ENCODE data around the gene STAM.

The STAM gene

DNA sequence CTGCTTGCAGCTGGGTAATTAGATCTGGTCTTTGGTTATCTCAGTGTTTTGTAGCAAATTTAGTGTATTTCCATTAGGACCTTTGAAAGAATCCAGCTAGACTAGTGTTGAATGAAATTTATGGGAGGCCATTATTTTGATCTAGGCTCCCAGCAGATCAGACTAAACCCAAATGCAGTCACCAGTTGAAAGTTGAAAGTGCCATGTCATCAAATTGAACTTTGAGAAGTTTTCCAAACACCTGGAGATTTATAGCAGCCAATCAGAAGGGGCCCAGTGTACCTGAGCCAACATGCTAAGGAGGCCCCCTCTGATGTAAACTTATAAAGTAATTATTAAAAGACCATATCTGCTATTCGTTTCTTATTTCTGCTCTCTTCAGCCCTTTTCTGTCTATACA is 96.7 kb downstream of the STAM start:
- CTCF ChIA-PET: no interaction called here
- H3K9me3 ChIP-seq (ENCODE audit: control insufficient read depth, insufficient read depth, low read depth, low read length): no peaks in the 10 kb centered on the region
- POLR2A ChIA-PET: no interaction called here
- H3K36me3 ChIP-seq (ENCODE audit: control insufficient read depth in 2 of 2, insufficient read depth in 1 of 2, low read length in 2 of 2): no peaks in the 10 kb centered on the region
- no peak overlapping the region for H3K4me3 ChIP-seq (ENCODE audit: low read depth, low read length)
- no peak overlapping the region for H3K27ac ChIP-seq (ENCODE audit: extremely low read depth, low read depth, low read length)
- TF ChIP-seq ZNF211 (tag by site-specific recombination; IDR thresholded peaks at IDR 0.05; ENCODE audit: low read depth) (no peak), ZNF521 (tag by site-specific recombination; IDR thresholded peaks at IDR 0.05) (no peak), ZEB2 (tag by site-specific recombination; IDR thresholded peaks at IDR 0.05) (no peak), ZBTB8A (tag by site-specific recombination; IDR thresholded peaks at IDR 0.05) (no peak), ZNF529 (tag by site-specific recombination; IDR thresholded peaks at IDR 0.05; ENCODE audit: insufficient replicate concordance) (no peak)
- no peaks in the 10 kb centered on the region for H3K4me1 ChIP-seq (ENCODE audit: control insufficient read depth, insufficient read depth, low read length)

DNA sequence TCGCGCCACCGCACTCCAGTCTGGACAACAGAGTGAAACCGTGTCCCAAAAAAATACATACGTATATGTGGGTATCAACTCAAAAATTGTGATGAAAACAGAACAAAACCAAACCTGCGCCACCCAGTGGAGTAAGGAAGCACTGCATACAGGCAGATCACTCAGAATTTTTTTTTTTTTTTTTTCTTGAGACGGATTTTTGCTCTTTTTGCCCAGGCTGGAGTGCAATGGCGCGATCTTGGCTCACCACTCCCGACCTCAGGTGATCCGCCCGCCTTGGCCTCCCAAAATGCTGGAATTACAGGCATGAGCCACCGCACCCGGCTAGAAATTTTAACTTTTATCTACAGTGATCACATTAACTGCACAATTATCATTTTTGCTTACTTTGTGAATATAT is 99.0 kb downstream of the STAM start:
- H3K36me3 ChIP-seq (ENCODE audit: control insufficient read depth in 2 of 2, insufficient read depth in 1 of 2, low read length in 2 of 2): no peaks in the 10 kb centered on the region
- ChIA-PET POLR2A (no interaction called here), CTCF (interaction anchor here (0.6 to 1.6 kb wide), 17 partner anchors 14 to 849 kb away, joined by 3 to 7 read pairs (median 3); partner anchors contain the start of gene STAM)
- no peak overlapping the region for H3K4me3 ChIP-seq (ENCODE audit: low read depth, low read length)
- H3K27ac ChIP-seq (ENCODE audit: extremely low read depth, low read depth, low read length): no peak overlapping the region
- H3K9me3 ChIP-seq (ENCODE audit: control insufficient read depth, insufficient read depth, low read depth, low read length): no peaks in the 10 kb centered on the region
- no peaks in the 10 kb centered on the region for H3K4me1 ChIP-seq (ENCODE audit: control insufficient read depth, insufficient read depth, low read length)
- TF ChIP-seq, protein P1, sequence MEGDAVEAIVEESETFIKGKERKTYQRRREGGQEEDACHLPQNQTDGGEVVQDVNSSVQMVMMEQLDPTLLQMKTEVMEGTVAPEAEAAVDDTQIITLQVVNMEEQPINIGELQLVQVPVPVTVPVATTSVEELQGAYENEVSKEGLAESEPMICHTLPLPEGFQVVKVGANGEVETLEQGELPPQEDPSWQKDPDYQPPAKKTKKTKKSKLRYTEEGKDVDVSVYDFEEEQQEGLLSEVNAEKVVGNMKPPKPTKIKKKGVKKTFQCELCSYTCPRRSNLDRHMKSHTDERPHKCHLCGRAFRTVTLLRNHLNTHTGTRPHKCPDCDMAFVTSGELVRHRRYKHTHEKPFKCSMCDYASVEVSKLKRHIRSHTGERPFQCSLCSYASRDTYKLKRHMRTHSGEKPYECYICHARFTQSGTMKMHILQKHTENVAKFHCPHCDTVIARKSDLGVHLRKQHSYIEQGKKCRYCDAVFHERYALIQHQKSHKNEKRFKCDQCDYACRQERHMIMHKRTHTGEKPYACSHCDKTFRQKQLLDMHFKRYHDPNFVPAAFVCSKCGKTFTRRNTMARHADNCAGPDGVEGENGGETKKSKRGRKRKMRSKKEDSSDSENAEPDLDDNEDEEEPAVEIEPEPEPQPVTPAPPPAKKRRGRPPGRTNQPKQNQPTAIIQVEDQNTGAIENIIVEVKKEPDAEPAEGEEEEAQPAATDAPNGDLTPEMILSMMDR (tag by site-specific recombination; IDR thresholded peaks at IDR 0.05): peak; percentile 48
- TF ChIP-seq ZBTB17 (tag by site-specific recombination; IDR thresholded peaks at IDR 0.05) (peak; percentile 55; the same call in 1 of the 2 replicates), ZNF335 (tag by site-specific recombination; conservative IDR thresholded peaks at IDR 0.05) (peak; percentile 7; the same call in 1 of the 2 replicates), GLI4 (tag by site-specific recombination; IDR thresholded peaks at IDR 0.05) (no peak), ZNF660 (tag by site-specific recombination; IDR thresholded peaks at IDR 0.05) (0 out of 2 replicates have a peak, but pooled peaks have one; percentile 45), FEZF1 (tag by site-specific recombination; IDR thresholded peaks at IDR 0.05) (peak; percentile 53; the same call in 1 of the 2 replicates), ZNF2 (tag by site-specific recombination; IDR thresholded peaks at IDR 0.05) (0 out of 2 replicates have a peak, but pooled peaks have one; percentile 43), ZNF654 (tag by site-specific recombination; IDR thresholded peaks at IDR 0.05; ENCODE audit: low read depth) (peak; percentile 55), ZNF707 (tag by site-specific recombination; IDR thresholded peaks at IDR 0.05) (no peak)
- TF ChIP-seq, protein P2, sequence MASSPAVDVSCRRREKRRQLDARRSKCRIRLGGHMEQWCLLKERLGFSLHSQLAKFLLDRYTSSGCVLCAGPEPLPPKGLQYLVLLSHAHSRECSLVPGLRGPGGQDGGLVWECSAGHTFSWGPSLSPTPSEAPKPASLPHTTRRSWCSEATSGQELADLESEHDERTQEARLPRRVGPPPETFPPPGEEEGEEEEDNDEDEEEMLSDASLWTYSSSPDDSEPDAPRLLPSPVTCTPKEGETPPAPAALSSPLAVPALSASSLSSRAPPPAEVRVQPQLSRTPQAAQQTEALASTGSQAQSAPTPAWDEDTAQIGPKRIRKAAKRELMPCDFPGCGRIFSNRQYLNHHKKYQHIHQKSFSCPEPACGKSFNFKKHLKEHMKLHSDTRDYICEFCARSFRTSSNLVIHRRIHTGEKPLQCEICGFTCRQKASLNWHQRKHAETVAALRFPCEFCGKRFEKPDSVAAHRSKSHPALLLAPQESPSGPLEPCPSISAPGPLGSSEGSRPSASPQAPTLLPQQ (tag by site-specific recombination; IDR thresholded peaks at IDR 0.05): no peak
- TF ChIP-seq, protein P3, sequence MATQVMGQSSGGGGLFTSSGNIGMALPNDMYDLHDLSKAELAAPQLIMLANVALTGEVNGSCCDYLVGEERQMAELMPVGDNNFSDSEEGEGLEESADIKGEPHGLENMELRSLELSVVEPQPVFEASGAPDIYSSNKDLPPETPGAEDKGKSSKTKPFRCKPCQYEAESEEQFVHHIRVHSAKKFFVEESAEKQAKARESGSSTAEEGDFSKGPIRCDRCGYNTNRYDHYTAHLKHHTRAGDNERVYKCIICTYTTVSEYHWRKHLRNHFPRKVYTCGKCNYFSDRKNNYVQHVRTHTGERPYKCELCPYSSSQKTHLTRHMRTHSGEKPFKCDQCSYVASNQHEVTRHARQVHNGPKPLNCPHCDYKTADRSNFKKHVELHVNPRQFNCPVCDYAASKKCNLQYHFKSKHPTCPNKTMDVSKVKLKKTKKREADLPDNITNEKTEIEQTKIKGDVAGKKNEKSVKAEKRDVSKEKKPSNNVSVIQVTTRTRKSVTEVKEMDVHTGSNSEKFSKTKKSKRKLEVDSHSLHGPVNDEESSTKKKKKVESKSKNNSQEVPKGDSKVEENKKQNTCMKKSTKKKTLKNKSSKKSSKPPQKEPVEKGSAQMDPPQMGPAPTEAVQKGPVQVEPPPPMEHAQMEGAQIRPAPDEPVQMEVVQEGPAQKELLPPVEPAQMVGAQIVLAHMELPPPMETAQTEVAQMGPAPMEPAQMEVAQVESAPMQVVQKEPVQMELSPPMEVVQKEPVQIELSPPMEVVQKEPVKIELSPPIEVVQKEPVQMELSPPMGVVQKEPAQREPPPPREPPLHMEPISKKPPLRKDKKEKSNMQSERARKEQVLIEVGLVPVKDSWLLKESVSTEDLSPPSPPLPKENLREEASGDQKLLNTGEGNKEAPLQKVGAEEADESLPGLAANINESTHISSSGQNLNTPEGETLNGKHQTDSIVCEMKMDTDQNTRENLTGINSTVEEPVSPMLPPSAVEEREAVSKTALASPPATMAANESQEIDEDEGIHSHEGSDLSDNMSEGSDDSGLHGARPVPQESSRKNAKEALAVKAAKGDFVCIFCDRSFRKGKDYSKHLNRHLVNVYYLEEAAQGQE (tag by site-specific recombination; IDR thresholded peaks at IDR 0.05): no peak
- TF ChIP-seq, protein P4, sequence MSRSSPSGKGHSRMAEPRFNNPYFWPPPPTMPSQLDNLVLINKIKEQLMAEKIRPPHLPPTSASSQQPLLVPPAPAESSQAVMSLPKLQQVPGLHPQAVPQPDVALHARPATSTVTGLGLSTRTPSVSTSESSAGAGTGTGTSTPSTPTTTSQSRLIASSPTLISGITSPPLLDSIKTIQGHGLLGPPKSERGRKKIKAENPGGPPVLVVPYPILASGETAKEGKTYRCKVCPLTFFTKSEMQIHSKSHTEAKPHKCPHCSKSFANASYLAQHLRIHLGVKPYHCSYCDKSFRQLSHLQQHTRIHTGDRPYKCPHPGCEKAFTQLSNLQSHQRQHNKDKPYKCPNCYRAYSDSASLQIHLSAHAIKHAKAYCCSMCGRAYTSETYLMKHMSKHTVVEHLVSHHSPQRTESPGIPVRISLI (tag by site-specific recombination; IDR thresholded peaks at IDR 0.05): peak; percentile 98
